GM18511 (cell line): ENCODE data around the gene ABCC1.

Source experiments
- ATAC-seq: cut with Tn5 transposase; IDR thresholded peaks from one replicate; pipeline ENCODE4 v1.9.1; 2021; ENCODE audit warnings: mild to moderate bottlenecking, moderate library complexity; ENCODE audit not compliant: unreplicated experiment

The ABCC1 gene

GRCh38 chr16:16075488-16076422, 126.3 kb downstream of the ABCC1 start:
- ATAC-seq, result no peak

GRCh38 chr16:16076423-16076813, 127.0 kb downstream of the ABCC1 start:
- no peak for ATAC-seq

- no peak for ATAC-seq
Observed at GRCh38 chr16:16080465-16081065, 131.1 kb downstream of the ABCC1 start.

- no peak for ATAC-seq
Observed at GRCh38 chr16:16081141-16081540, 131.7 kb downstream of the ABCC1 start.

- no peak for ATAC-seq
Observed at GRCh38 chr16:16082255-16082654, 132.8 kb downstream of the ABCC1 start.

- no peak for ATAC-seq
Observed at GRCh38 chr16:16083421-16084156, 134.2 kb downstream of the ABCC1 start.

- no peak for ATAC-seq
Observed at GRCh38 chr16:16084874-16085273, 135.5 kb downstream of the ABCC1 start.

- ATAC-seq, result no peak
Observed at GRCh38 chr16:16086653-16087446, 137.4 kb downstream of the ABCC1 start.

- ATAC-seq, result no peak
Observed at GRCh38 chr16:16090238-16090637, 140.8 kb downstream of the ABCC1 start.

GRCh38 chr16:16092925-16093627, 143.7 kb downstream of the ABCC1 start:
- ATAC-seq, result no peak

GRCh38 chr16:16093628-16094332, 144.4 kb downstream of the ABCC1 start:
- no peak for ATAC-seq

- ATAC-seq, result no peak
Observed at GRCh38 chr16:16095646-16096045, 146.2 kb downstream of the ABCC1 start.

GRCh38 chr16:16096121-16096857, 146.9 kb downstream of the ABCC1 start:
- ATAC-seq, result no peak

GRCh38 chr16:16096858-16097213, 147.4 kb downstream of the ABCC1 start:
- no peak for ATAC-seq

GRCh38 chr16:16099320-16099719, 149.9 kb downstream of the ABCC1 start:
- no peak for ATAC-seq

- no peak for ATAC-seq
Observed at GRCh38 chr16:16100631-16101030, 151.2 kb downstream of the ABCC1 start.

GRCh38 chr16:16101585-16101984, 152.2 kb downstream of the ABCC1 start:
- no peak for ATAC-seq

GRCh38 chr16:16102738-16103137, 153.3 kb downstream of the ABCC1 start:
- no peak for ATAC-seq
